NOMO-1 treated with dmso at 0.1 percent for 144 hours (cell line): ENCODE measurements around the gene MFRP.

Experiments used
- DNase-seq: peaks from one replicate; lab custom pipeline; 2025; ENCODE audit not compliant: unreplicated experiment; lab: John Stamatoyannopoulos, UW

The MFRP gene

DNA sequence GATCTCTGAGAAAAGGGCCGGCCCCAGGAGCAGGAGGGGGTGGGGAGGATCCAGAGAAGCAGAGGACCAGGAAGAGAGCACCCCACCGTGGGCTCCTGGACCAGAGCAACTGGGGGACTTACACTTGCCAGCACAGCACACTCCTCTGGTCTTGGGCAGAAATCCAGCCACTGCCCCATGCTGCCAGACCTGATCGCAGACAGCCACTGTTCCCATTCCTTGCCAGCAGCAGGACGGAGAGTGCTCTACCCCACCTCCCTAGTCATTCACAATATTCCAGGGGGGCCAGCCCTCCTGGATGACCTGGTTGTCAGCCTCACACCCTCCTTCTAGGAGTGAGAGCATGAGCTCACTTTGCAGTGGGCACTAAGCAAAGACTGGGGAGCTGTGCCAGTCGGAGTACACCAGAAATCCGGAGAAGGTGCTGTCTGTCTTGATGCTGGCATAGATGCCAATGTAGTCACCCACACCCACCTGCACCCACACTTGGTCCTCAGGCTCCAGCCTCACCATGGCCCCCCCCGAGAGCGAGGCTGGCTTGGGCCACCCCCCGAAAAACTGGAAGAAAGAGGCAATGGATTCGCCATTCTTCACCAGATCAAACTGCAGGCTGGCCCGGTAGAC, 7.4 kb downstream of the MFRP start:
- DNase-seq: no peak

GRCh38 chr11:119338318-119338890, 8.1 kb downstream of the MFRP start:
- DNase-seq: peak; percentile 19

DNA sequence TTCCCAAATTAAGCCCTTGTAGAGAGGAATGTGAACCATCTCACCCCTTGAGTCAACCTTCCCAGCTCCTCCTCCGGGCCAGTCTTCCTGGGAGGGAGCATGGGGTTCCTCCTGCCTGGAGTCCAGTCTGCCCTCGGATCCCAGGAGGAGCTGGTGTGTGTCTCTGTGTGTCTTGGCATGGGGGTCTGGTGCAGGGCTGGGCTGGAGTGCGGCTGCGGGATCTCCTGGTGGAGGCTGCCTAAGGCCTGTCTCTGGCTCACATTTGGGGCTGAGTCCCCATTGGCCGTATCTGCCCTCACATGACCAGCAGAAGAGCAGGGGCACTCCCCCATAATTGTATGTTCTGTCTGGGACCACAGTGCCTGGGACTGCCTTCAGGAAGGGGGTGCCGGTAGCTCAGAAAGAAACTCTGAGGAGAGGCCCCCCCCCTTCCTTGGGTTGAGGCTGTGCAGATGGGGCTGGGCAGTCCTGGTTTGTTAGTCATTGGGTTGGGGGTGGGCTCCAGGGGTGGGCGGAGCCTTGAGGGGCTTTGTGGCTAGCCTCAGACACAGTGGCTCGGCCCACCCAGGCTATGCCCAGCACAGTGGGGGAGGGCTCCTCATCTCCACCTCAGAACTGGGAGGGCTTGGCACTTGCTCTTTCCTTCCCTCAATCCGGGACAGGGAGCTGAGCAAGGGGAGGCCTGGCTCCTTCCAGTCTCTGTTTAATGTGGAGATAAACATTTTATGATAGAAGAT, 8.8 kb downstream of the MFRP start:
- no peak for DNase-seq

DNA sequence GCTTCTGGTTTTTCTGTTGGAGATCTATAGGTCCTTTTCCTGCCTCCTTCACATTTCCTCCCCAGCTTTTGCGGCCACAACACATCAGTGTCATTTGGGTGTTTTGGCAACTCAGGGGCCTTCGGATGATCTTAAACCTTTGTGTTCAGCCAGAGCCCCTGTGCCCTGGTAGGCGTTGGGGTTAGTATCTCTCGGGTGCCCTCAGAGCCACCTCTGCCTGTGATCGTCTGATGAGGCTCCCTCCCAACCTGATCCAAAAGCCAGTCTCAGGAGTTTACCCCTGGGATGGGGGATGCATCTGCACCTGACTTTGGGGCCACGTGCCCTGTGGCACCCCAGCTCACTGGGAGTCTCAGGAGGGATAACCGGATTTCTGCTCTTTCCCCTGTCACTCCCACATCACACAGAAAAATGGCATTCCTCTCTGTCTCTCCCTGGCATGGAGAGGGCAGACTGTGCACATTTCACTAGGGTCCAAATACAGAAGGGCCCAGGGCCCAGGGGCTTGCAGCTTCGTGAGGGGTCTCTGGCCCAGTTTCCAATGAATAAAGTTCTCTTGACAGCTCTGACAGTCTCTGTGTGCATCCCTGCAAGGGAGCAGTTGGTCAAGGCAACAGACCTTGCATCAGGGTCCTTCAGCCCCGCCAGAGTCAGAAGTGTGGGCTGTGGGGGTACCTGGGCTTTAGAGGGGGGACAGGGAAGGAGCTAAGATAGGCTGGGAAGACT, 9.6 kb downstream of the MFRP start:
- no peak for DNase-seq

GRCh38 chr11:119335655-119336543, 10.6 kb downstream of the MFRP start:
- DNase-seq: no peak

DNA sequence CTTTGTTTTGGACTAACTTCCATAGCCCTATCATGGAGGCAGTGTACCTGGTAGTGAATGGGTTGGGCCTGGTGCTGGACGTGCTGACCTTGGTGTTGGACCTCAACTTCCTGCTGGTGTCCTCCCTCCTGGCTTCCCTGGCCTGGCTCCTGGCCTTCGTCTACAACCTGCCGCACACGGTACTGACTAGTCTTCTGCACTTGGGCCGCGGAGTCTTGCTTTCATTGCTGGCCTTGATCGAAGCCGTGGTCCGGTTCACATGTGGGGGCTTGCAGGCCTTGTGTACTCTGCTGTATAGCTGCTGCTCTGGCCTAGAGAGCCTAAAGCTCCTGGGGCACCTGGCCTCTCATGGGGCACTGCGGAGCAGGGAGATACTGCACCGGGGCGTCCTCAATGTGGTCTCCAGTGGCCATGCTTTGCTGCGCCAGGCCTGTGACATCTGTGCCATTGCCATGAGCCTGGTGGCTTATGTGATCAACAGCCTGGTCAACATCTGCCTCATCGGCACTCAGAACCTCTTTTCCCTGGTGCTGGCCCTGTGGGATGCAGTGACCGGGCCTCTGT, 11.3 kb downstream of the MFRP start:
- DNase-seq: no peak

DNA sequence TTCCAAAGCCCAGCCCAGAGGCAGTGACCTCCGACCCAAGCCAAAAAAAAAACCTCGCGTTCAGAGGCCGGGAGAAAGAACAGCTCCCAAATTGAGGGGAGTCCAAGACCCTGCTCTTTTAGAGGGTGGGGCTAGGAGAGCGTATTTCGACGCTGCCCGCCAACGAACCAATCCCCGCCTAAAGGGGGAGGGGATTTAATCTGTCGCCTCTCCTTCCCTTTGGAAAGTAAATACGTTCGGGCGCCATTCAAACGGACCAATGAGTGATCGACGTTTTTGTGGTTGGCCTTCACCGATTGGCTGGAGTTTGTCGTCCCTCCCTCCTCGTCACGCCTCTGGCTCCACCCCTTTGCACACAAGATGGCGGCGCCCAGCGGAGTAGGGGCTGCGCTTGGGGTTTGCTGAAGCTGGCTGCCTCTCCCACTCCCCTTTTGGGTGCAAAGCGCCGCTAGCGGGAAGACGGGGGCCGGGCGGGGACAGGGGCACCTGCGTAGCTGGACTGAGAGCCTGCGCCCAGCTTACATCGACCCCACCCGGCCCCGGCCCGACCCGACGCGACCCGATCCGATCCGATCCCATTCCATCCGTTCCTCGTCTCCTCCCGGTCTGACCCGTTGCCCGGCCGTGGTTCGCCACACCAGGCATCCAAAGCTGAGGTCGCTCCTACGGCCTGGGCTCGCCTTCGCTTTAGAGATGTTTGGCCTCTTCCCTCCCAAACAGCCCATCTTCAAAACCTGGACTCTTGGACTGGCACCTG, 12.2 kb downstream of the MFRP start, which contains the start of gene RNF26:
TSS of gene RNF26 (plus strand) at position 354 of the 757 bp plus-strand sequence. CDS start 596 bp downstream, outside the sequence.
- peak; percentile 97 for DNase-seq

GRCh38 chr11:119332111-119332765, 14.3 kb downstream of the MFRP start:
- no peak for DNase-seq

- no peak for DNase-seq
Measured at GRCh38 chr11:119330237-119330636, 16.3 kb downstream of the MFRP start.

- no peak for DNase-seq
Measured at GRCh38 chr11:119329320-119329719, 17.2 kb downstream of the MFRP start.

DNA sequence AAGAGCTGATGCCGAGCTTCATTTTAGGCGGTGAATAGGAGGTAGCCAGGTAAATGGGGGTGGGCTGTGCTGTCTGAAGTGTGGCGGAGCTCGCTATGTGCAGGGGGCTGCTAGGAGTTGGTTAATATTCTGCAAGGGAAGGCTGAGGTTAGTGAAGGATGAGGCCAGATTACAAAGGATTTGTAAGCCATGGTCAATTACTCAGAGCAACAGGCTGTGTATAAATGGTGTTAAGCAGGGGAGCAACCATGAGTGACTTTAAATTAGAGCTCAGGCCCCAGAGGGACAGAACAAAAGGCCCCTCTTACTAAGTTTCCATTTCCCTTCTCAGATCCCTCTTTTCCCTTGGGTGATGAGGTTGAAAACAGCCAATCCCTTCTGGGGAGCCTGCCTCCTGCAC, 22.3 kb downstream of the MFRP start:
- DNase-seq: no peak

- DNase-seq: no peak
Measured at GRCh38 chr11:119323532-119324033, 22.9 kb downstream of the MFRP start.

DNA sequence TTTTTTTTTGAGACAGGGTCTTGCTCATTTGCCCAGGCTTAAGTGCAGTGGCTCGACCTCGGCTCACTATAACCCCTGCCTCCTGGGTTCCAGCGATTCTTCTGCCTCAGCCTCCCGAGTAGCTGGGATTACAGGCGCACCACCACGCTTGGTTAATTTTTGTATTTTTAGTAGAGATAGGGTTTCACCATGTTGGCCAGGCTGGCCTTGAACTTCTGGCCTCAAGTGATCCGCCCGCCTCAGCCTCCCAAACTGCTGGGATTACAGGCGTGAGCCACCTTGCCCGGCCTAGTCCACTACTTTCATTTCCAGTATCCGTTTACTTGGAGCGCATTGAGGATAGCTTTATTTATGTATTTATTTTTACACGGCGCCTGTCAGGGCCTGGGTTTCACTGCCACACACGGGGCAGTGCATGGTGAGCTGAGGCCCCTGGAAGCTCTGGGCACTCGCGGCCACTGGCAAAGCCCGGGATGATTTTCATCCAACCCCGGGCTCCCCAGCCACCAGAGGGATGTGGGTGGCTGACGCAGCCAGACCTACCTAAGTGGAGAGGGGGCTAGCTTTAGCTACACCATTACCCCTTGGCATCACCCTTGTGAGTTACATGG, 23.5 kb downstream of the MFRP start:
- no peak for DNase-seq

- DNase-seq: no peak
Measured at GRCh38 chr11:119322360-119322739, 24.2 kb downstream of the MFRP start.

DNA sequence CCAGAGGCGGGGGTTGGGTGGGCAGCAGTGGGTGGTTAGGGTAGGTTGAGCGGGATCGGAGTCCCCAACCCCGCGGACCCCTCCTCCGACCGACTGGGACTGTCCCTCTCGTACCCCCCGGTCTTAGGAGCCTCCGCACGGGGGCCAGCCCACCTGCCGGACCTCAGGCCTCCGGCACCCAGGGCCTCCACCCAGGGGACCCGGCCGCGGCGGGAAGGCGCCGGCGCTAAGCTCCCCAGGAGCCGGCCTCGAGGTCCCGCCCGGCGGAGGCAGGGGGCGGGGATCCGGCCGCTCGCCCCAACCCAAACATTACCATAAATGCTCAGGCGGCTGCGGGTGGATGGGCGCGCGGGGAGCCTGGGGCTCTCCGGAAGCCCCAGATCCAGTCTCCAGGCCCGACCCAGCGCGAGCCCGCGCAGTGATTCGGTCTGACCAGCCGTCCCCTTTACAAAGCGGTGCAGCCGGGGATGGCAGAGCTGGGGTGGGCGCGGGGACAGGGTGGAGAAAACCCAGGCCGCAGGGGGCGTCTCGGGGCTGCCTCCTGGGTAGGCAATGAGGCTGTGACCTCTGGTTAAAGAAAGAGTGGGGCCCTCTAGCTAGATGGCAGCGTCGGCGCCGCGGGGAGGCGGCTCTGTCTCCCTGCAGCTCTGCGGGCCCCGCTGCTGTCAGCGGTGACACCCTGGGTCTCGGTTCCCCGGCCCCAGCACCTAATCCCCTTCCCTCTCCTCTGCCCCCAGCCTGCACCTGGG, 25.6 kb downstream of the MFRP start:
- no peak for DNase-seq

DNA sequence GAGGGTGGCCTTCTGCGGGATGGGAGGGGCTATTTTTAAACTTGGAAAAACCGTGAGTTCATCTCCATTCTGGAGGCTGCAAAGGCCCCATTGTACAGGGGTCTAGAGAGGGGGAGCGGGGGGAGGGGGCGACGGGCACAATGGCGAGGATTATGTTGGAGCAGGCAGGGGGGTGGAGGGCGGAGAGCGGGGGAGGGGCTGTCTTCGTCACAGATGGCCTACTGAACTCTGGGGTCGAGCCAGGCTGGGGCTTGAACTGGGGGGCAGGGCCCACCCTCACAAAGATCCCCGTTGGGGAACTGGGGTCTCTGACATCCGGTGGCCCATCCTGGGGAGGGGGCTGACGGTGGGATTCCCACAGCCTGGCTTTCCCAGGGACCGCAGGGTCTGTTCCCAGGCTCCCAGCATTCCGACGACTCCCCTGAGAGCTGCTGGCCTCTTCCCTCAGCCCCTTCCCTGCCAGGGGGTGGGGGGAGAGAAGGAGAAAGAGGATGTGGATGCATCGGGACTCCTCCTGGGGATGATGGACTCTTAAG, 26.2 kb downstream of the MFRP start:
- DNase-seq: no peak

- DNase-seq: no peak
Measured at GRCh38 chr11:119319700-119320239, 26.7 kb downstream of the MFRP start.
